Ascending aorta (tissue), 2 donors: ENCODE measurements around the gene IZUMO2. TPM values are rescaled to one million over a fixed set of nuclear protein-coding genes. Genes with fewer than 3 reads are reported as not detected.
A peak's percentile ranks its signal among the peaks of the same experiment; 100 is the strongest.

Source experiments
- DNase-seq, 2 donors: peaks; one replicate each; pipeline ENCODE4 v3.0.0-alpha.2; 2019; ENCODE audit warnings: low spot score in 2 of 2
- H3K27ac ChIP-seq, 2 donors: fragments of 200-600 bp; sonication (generic); one replicate each; pipeline ENCODE4 v1.5.1; 2016 to 2017; ENCODE audit warnings: mild to moderate bottlenecking in 1 of 2
- H3K27me3 ChIP-seq: fragments of 200-600 bp; sonication (generic); one replicate; pipeline ENCODE4 v1.5.1; 2017
- H3K36me3 ChIP-seq, 2 donors: fragments of 200-600 bp; sonication (generic); one replicate each; pipeline ENCODE4 v1.5.1; 2016
- H3K4me1 ChIP-seq, 2 donors: fragments of 200-600 bp; sonication (generic); one replicate each; pipeline ENCODE4 v1.5.1; 2016 to 2017; ENCODE audit warnings: mild to moderate bottlenecking in 1 of 2
- H3K4me3 ChIP-seq, 2 donors: fragments of 200-600 bp; sonication (generic); one replicate each; pipeline ENCODE4 v1.5.1; 2016 to 2017; ENCODE audit warnings: mild to moderate bottlenecking in 1 of 2
- H3K9me3 ChIP-seq, 2 donors: fragments of 200-600 bp; sonication (generic); one replicate each; pipeline ENCODE4 v1.5.1; 2016
- CTCF ChIP-seq, 3 experiments: fragments of 200-600 bp in 2 of 3; fragments of 450-650 bp in 1 of 3; sonication (generic) in 2 of 3; IDR thresholded peaks; one replicate each; pipeline ENCODE4 v1.5.1; 2016 to 2019; ENCODE audit warnings: antibody characterized with exemption in 3 of 3, mild to moderate bottlenecking in 1 of 3, moderate library complexity in 1 of 3
- intact Hi-C: fragments of 100-400 bp; cut with DNase I; formaldehyde crosslinking; loops from one replicate; pipeline ENCODE4 v1.15.1; 2023
- total RNA-seq: library from RNA; depleted of rRNA; stranded (reverse); fragments of >200 nt; gene quantifications from one replicate; pipeline ENCODE4 v1.1.0, GENCODE V29; 2016

Gene IZUMO2
- total RNA-seq, 1 donor from 2014 or later: not detected

GRCh38 chr19:50205681-50206138 is 42.6 kb upstream of the IZUMO2 start:
- peak overlapping the region in 1 of 2 donors; percentile 41 for H3K4me3 ChIP-seq
- no peak for TF ChIP-seq CTCF (IDR thresholded peaks at IDR 0.05)
- no peaks in the 10 kb centered on the region for H3K9me3 ChIP-seq
- no peak for DNase-seq
- no peaks in the 10 kb centered on the region for H3K27me3 ChIP-seq
- H3K27ac ChIP-seq: no peak overlapping the region
- peaks cover 0 to 14% of the 10 kb centered on the region in 2 donors for H3K4me1 ChIP-seq
- intact Hi-C loops: loop anchor here (2.0 to 10.0 kb wide), 2 partner anchors 29 to 309 kb away; partner anchors contain the start of genes ASPDH and JOSD2
- no peaks in the 10 kb centered on the region for H3K36me3 ChIP-seq

GRCh38 chr19:50204811-50205675 is 42.0 kb upstream of the IZUMO2 start:
- peak overlapping the region; percentile 21 to 41 for H3K4me3 ChIP-seq
- no peaks in the 10 kb centered on the region for H3K36me3 ChIP-seq
- intact Hi-C loops: loop anchor here (2.0 to 10.0 kb wide), 2 partner anchors 30 to 310 kb away; partner anchors contain the start of genes ASPDH and JOSD2
- no peak for TF ChIP-seq CTCF (IDR thresholded peaks at IDR 0.05)
- H3K27me3 ChIP-seq: no peaks in the 10 kb centered on the region
- H3K27ac ChIP-seq: no peak overlapping the region
- no peaks in the 10 kb centered on the region for H3K9me3 ChIP-seq
- no peak for DNase-seq
- peaks cover 0 to 14% of the 10 kb centered on the region in 2 donors for H3K4me1 ChIP-seq

- intact Hi-C loops: loop anchor here (2.0 to 10.0 kb wide), 2 partner anchors 31 to 311 kb away; partner anchors contain the start of genes ASPDH and JOSD2
- no peak overlapping the region for H3K27ac ChIP-seq
- H3K27me3 ChIP-seq: no peaks in the 10 kb centered on the region
- no peaks in the 10 kb centered on the region for H3K9me3 ChIP-seq
- H3K4me3 ChIP-seq: peak overlapping the region; percentile 57 to 78
- no peak for DNase-seq
- TF ChIP-seq CTCF (IDR thresholded peaks at IDR 0.05): no peak
- H3K4me1 ChIP-seq: peaks cover 0 to 18% of the 10 kb centered on the region in 2 donors
- H3K36me3 ChIP-seq: no peaks in the 10 kb centered on the region
Measured at GRCh38 chr19:50204081-50204428, 41.0 kb upstream of the IZUMO2 start.

- DNase-seq: peak; percentile 61 to 93
- no peaks in the 10 kb centered on the region for H3K9me3 ChIP-seq
- H3K27me3 ChIP-seq: no peaks in the 10 kb centered on the region
- H3K36me3 ChIP-seq: no peaks in the 10 kb centered on the region
- peaks cover 0 to 21% of the 10 kb centered on the region in 2 donors for H3K4me1 ChIP-seq
- peak in 1 of 3 experiments; percentile 10 for TF ChIP-seq CTCF (IDR thresholded peaks at IDR 0.05)
- intact Hi-C loops: loop anchor here (1.0 to 10.0 kb wide), 3 partner anchors 31 to 311 kb away; partner anchors contain the start of genes ASPDH and JOSD2
- H3K27ac ChIP-seq: no peak within 1 kb of the TSS
- H3K4me3 ChIP-seq: peak within 1 kb of the TSS; percentile 57 to 78
Measured at GRCh38 chr19:50203281-50204080, 40.4 kb upstream of the IZUMO2 start, which contains the start of gene MYH14. Gene MYH14 (plus strand): TSS chr19:50203622. CDS start chr19:50210366, 6,744 bp downstream.

GRCh38 chr19:50202962-50203280 is 39.8 kb upstream of the IZUMO2 start:
- no peak overlapping the region for H3K27ac ChIP-seq
- no peaks in the 10 kb centered on the region for H3K27me3 ChIP-seq
- H3K4me1 ChIP-seq: peaks cover 0 to 21% of the 10 kb centered on the region in 2 donors
- no peaks in the 10 kb centered on the region for H3K9me3 ChIP-seq
- no peak for TF ChIP-seq CTCF (IDR thresholded peaks at IDR 0.05)
- H3K36me3 ChIP-seq: no peaks in the 10 kb centered on the region
- no peak for DNase-seq
- peak overlapping the region; percentile 57 to 78 for H3K4me3 ChIP-seq
- intact Hi-C loops: loop anchor here (1.0 to 10.0 kb wide), 2 partner anchors 55 to 312 kb away; partner anchors contain the start of genes ASPDH and JOSD2
